Lower leg skin (tissue), 3 donors: Measurements from ENCODE around the gene TGFA.

Experiments
- CTCF ChIP-seq, 3 donors: fragments of 450-650 bp; IDR thresholded peaks; one replicate each; pipeline ENCODE4 v1.5.1; 2016; ENCODE audit warnings: antibody characterized with exemption in 3 of 3, mild to moderate bottlenecking in 3 of 3, moderate library complexity in 2 of 3
- POLR2A ChIP-seq, 2 donors: fragments of 450-650 bp; IDR thresholded peaks; one replicate each; pipeline ENCODE4 v1.6.1; 2016 to 2017; ENCODE audit warnings: antibody characterized with exemption in 2 of 2, mild to moderate bottlenecking in 1 of 2, moderate library complexity in 1 of 2

GRCh38 chr2:70504750-70505149 lies 48.9 kb downstream of the TGFA start:
- TF ChIP-seq POLR2A (IDR thresholded peaks at IDR 0.05) = no peak
- no peak for TF ChIP-seq CTCF (IDR thresholded peaks at IDR 0.05)
